ENCODE results near the gene FAM219A. TPM values are rescaled to one million over a fixed set of nuclear protein-coding genes. Genes with fewer than 3 reads are reported as not detected.
A peak's percentile ranks its signal among the peaks of the same experiment; 100 is the strongest.

The FAM219A gene
- total RNA-seq, 1 donor from 2014 or later, result 17.5 TPM

DNA sequence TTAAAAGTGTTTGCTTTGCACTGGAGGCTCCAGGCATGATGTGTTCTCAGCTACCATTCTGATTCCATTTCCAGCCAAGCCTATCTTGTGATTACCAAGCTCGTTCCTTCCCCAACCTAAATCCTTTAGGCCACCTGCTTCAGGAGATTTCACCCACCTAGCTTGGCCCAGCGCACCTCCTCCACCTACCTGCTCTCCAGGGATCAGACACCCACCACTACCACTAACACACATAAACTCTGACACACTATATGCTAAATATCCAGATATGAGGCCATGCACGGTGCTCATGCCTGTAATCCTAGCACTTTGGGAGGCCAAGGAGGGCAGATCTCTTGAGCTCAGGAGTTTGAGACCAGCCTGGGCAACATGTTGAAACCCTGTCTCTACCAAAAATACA lies 84.0 kb downstream of the FAM219A start:
- H3K36me3 Mint-ChIP-seq (ENCODE audit: insufficient read depth), result peaks cover 17% of the 10 kb centered on the region
- H3K27ac Mint-ChIP-seq, result peak overlapping the region; percentile 6
- DNase-seq (ENCODE audit: low spot score, unreplicated experiment), result no peak
- H3K4me3 Mint-ChIP-seq (ENCODE audit: low read depth), result no peak overlapping the region
- H3K9me3 Mint-ChIP-seq (ENCODE audit: low read depth), result no peaks in the 10 kb centered on the region
- TF ChIP-seq, protein P1, sequence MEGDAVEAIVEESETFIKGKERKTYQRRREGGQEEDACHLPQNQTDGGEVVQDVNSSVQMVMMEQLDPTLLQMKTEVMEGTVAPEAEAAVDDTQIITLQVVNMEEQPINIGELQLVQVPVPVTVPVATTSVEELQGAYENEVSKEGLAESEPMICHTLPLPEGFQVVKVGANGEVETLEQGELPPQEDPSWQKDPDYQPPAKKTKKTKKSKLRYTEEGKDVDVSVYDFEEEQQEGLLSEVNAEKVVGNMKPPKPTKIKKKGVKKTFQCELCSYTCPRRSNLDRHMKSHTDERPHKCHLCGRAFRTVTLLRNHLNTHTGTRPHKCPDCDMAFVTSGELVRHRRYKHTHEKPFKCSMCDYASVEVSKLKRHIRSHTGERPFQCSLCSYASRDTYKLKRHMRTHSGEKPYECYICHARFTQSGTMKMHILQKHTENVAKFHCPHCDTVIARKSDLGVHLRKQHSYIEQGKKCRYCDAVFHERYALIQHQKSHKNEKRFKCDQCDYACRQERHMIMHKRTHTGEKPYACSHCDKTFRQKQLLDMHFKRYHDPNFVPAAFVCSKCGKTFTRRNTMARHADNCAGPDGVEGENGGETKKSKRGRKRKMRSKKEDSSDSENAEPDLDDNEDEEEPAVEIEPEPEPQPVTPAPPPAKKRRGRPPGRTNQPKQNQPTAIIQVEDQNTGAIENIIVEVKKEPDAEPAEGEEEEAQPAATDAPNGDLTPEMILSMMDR (IDR thresholded peaks at IDR 0.05; ENCODE audit: unreplicated experiment), result no peak
- H3K4me1 Mint-ChIP-seq (ENCODE audit: low read depth), result peaks cover 22% of the 10 kb centered on the region
- H3K27me3 Mint-ChIP-seq, result peaks cover 14% of the 10 kb centered on the region

DNA sequence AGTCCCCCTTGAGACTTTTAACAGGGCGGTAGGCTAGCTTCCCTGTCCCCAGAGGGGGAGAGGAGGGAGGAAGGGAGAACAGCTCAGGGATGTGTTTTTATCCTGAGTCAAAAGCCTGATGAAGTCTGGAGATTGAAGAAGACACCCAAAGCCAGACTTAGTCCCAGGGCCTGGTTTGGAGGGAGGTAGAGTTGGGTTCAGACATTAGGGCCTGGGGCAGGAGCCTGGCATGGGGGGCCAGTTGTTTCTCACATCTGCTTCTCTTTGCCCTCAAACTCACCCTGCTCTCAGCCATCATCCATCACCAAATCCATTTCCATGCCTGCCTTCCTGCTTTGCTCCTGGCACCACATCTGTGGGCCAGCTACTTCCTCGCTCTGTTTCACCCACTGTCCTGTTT lies 84.6 kb downstream of the FAM219A start:
- H3K9me3 Mint-ChIP-seq (ENCODE audit: low read depth), result no peaks in the 10 kb centered on the region
- peaks cover 17% of the 10 kb centered on the region for H3K36me3 Mint-ChIP-seq (ENCODE audit: insufficient read depth)
- no peak overlapping the region for H3K4me3 Mint-ChIP-seq (ENCODE audit: low read depth)
- no peak for DNase-seq (ENCODE audit: low spot score, unreplicated experiment)
- peaks cover 9% of the 10 kb centered on the region for H3K27me3 Mint-ChIP-seq
- H3K4me1 Mint-ChIP-seq (ENCODE audit: low read depth), result peaks cover 20% of the 10 kb centered on the region
- TF ChIP-seq, protein P1 (IDR thresholded peaks at IDR 0.05; ENCODE audit: unreplicated experiment), result no peak
- H3K27ac Mint-ChIP-seq, result no peak overlapping the region

DNA sequence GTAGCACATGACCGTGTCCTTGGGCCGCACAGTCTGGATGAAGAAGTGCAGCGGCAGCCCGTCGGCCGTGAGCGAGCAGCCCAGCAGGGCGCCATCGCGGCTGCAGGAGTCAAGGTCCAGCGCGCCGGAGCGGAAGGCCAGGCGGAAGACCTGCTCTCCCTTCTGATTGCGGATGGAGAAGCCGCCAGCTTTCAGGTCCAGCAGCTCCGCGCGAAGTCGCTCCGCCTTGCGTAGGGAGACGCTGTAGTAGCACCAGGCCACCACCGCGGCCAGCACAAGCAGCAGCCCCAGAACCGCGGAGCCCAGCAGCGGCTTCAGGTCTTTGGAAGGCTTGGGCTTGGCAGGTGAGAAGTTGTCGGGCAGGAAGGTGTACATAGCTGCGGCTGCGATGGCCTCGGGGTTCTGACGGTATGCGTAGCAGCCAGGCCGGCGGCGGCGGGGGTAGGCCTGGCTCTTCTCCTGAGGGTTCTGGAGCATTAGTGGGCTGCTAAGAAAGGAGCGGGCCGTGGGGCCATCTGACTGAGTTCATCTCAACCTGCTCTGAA lies 85.8 kb downstream of the FAM219A start:
- Mint-ChIP-seq H3K4me1 (ENCODE audit: low read depth) (peaks cover 20% of the 10 kb centered on the region), H3K9me3 (ENCODE audit: low read depth) (no peaks in the 10 kb centered on the region), H3K27ac (peak overlapping the region; percentile 29), H3K4me3 (ENCODE audit: low read depth) (no peak overlapping the region), H3K36me3 (ENCODE audit: insufficient read depth) (peaks cover 20% of the 10 kb centered on the region), H3K27me3 (no peaks in the 10 kb centered on the region)
- no peak for DNase-seq (ENCODE audit: low spot score, unreplicated experiment)
- TF ChIP-seq, protein P1 (IDR thresholded peaks at IDR 0.05; ENCODE audit: unreplicated experiment), result no peak

DNA sequence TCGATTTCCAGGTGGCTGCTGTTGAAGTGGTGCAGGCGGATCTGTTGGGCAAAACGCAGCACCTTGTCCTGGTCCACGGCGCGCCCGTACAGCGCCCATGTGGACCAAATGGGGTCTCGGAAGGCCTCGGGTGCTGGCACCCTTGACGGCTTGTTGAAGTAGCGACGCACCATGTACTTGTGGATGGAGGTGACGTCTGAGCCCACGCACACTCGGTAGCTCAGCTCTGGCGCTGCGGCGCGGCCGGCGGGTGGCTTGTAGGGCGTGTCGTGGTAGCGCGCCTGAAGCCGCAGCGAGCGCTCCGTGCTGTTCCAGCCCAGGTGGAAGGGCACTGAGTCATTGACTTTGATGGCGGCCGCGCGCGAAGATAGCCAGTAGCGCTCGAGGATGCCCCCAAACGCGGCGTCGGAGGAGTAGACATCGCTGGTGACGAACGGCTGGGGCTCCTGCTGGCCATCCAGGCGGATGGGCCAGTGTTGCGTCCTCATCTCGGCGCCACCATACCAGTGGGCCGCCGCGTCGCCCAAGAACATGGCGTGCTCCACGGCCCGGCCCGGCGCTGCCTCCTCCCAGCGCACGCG lies 86.4 kb downstream of the FAM219A start:
- H3K36me3 Mint-ChIP-seq (ENCODE audit: insufficient read depth), result peaks cover 20% of the 10 kb centered on the region
- H3K27ac Mint-ChIP-seq, result no peak overlapping the region
- H3K4me3 Mint-ChIP-seq (ENCODE audit: low read depth), result no peak overlapping the region
- TF ChIP-seq, protein P1 (IDR thresholded peaks at IDR 0.05; ENCODE audit: unreplicated experiment), result no peak
- no peaks in the 10 kb centered on the region for H3K27me3 Mint-ChIP-seq
- no peaks in the 10 kb centered on the region for H3K9me3 Mint-ChIP-seq (ENCODE audit: low read depth)
- DNase-seq (ENCODE audit: low spot score, unreplicated experiment), result no peak
- H3K4me1 Mint-ChIP-seq (ENCODE audit: low read depth), result peaks cover 19% of the 10 kb centered on the region

DNA sequence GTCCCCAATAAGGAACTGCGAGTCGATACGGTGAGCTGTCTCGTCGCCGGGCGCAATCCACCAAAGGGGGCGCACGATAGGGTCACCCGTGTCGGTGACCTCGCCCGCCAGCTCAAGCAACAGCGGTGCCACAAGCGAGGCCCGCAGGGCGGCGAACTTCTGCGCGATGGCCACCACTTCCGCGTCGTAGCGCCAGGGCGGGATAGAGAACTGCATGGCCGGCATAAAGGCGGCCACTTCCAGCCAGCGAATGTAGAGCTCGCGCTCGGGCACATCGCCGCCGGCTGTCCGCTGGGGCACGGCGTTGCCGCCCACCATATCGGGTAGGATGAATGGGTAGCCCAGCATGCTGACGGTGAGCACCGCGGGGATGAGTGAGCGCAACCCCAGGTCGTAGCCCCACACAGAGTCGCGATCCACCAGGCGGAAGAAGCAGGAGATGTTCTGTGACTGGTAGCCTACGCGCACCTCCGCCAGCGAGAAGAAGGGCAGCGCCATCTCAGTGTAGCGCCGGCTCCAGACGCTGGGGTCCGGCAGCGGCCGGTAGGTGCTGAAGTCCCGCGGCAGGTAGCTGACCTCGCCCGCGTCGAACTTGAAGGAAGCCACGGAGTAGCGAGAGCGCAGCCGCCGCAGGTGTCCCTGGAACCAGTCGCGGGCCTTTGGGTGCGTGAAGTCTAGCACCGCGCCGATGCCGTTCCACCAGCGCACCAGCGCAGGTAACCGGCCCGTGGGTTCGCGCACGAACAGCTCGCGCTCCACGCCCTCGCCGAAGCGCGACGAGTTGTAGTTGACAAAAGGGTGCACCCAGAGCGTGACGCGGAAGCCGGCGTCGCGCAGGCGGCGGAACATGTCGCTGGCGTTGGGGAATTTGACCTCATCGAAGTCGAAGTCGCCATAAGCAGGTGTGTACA lies 87.1 kb downstream of the FAM219A start:
- no peak overlapping the region for H3K4me3 Mint-ChIP-seq (ENCODE audit: low read depth)
- no peak overlapping the region for H3K27ac Mint-ChIP-seq
- peaks cover 18% of the 10 kb centered on the region for H3K4me1 Mint-ChIP-seq (ENCODE audit: low read depth)
- TF ChIP-seq, protein P1 (IDR thresholded peaks at IDR 0.05; ENCODE audit: unreplicated experiment), result no peak
- no peak for DNase-seq (ENCODE audit: low spot score, unreplicated experiment)
- H3K36me3 Mint-ChIP-seq (ENCODE audit: insufficient read depth), result peaks cover 24% of the 10 kb centered on the region
- no peaks in the 10 kb centered on the region for H3K27me3 Mint-ChIP-seq
- H3K9me3 Mint-ChIP-seq (ENCODE audit: low read depth), result peaks cover 3% of the 10 kb centered on the region

Data from progenitor cell of endocrine pancreas (in vitro differentiated cells).